NCI-H146 treated with DMSO at 0.1 percent for 48 hours (cell line): ENCODE measurements around the gene CORO6.

Source experiments
- DNase-seq: peaks from one replicate; lab custom pipeline; 2025; ENCODE audit not compliant: unreplicated experiment; lab: John Stamatoyannopoulos, UW

Gene CORO6

DNA sequence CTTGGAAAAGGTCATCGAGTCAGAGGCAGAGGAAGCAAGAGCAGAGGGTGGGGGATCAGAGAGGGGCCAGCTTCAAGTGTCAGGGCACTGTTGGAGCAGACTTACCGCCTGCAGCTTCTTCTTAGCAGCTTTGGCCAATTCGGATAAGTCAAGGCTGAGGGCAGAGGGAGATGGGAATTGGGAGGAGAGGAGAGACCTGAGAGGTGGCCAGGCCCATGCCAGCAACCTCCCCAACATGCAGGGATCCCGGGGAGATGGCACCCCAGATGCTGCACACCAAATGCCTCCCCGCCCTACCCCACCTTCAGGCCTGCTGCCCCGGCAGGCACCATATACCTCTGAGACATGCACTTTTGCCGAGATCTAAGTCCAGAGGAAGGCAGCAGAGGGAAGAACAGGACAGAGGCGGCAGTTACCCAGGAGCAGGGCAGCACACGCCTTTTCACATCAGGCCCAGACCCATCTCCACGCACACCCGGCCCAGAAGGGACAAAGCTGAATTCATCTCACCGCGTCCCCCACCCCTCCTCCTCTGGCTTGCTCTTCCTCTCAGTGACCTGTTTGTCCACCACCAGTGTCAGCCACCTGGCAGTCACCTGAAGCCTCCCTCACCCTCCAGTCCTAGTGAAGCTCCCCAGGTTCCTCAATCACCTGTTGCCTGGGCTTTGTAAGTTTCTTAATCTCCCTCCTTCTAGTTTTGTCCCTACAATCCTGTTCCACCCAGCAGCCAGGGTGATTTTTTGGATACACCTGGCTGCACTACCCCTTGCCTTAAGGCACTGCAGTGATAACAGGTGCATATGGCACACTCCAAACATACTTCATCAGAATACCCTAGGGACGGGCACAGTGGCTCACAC, 43.9 kb downstream of the CORO6 start:
- DNase-seq = no peak

DNA sequence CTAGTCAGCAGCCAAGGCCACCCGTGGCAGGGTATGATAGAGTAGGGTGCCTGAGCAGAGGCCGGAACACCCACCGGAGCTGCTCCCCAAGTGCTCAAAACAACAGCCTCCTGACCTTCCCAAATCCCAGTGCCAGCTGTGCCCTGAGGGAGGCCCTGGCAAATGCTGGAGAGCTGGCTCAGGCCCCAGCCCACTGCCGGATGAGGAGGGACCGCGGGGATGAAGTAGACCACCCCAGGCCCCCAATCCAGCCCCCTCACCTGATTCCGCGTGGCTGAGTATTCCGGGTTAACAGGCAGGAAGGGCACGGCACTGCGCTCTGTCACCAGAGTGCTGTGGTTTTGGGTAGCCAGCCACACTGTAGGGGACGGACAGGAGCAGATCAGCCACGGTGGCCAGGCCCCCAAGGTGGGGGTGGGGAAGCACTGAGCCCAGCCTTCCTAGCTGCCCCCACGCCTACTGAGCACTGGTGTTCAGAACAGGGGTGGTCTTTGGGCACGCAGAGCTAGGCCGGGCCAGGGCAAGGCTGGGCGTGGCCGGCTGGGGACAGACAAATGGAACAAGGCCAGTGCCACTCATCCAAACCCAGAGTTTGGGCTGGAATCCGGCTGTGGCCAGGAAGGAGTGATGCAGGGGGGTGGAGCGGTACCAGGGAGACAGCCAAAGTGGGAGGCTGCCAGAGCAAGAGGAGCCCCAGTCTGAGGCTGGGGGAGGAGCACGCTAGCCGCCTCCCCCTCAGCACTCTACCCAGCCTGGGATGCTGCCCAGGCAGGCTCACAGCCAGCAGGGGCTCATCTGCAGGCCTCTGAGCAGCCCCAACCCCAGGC, 45.1 kb downstream of the CORO6 start:
- no peak for DNase-seq

DNA sequence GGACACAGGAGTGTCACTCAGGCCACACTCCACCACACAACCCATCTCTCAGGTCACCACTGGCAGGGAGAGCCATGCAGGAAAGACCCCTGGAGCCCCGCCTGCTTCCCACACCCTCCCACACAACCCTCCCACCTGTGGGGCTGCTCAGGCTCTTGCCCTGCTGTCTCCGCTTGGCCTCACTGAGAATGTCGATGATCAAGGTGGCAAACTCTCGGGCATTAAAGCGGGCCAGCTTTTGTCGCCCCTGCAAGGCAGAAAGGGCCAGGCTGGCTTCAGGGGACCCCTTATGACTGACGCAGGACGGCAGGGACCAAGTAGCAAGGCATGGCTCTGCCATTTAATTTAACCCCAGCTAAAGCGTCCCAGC, 45.7 kb downstream of the CORO6 start:
- no peak for DNase-seq

DNA sequence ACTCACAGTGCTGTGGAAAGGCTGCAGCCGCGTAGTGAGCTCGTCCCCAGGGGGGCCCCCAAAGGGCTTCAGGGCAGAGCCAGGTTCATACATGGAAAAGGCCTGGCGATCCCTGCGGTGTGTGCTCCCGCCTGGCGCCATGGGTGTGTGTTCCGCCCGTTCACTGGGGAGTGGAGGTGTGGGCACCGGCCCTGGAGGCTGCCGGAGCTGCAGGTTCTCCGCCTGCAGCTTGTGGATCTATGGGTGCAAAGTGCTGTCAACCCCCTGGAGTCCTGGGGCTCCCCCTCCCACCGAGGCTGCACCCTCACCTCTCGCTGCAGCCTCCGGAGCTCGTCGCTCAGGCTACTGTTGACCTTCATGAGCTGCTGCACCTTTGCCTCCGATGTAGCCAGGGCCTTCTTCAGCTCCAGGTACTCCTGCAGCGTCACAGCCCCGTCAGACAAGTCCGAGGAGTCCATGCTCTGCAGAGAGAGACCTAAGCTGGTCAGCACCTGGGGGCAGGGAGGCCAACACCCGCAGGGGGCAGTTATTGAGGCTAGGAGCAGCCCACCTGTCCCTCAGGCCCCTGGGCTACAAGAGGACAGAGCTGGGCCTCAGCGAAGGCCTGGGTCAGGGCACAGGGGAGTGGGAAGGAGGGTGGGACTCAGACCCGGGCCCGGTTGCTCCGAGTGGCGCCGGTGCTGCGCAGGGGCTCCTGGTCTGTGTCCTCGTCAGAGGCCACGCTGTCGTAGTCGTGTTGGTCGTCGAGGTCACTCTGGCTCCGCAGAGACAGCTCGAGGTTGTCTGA, 46.3 kb downstream of the CORO6 start:
- no peak for DNase-seq

DNA sequence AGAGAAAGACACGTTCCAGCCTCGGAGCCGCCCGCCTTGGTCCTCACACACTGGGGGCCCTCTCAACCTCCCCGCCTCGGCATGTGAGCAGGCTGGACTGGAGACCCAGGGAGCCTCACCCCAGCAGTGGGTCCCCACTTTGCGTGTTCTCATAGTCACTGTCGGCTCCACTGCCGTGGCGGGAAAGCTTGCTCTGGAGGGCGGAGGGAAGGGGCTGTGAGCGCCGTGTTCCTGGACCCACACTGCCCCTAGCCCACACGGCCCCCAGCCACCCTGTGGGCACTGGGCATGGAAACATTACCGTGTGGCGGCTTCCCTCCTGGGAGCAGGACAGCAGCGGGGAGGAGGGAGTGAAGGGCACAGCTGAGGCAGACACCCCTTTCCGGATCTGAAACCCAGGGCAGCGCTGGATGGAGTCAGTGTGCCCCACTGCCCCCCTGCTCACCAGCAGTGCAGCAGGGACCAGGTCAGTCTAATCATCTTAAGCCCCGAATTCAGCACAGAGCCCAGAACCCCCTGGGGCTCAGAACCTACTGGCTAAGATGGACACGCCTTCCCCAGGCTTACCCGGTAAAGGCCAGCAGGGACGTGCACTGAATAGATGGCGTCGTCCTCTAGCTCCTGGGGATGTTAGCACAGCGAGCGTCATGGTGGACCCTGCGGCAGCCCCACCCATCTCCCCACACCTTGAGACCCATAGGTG, 47.0 kb downstream of the CORO6 start:
- DNase-seq = no peak

DNA sequence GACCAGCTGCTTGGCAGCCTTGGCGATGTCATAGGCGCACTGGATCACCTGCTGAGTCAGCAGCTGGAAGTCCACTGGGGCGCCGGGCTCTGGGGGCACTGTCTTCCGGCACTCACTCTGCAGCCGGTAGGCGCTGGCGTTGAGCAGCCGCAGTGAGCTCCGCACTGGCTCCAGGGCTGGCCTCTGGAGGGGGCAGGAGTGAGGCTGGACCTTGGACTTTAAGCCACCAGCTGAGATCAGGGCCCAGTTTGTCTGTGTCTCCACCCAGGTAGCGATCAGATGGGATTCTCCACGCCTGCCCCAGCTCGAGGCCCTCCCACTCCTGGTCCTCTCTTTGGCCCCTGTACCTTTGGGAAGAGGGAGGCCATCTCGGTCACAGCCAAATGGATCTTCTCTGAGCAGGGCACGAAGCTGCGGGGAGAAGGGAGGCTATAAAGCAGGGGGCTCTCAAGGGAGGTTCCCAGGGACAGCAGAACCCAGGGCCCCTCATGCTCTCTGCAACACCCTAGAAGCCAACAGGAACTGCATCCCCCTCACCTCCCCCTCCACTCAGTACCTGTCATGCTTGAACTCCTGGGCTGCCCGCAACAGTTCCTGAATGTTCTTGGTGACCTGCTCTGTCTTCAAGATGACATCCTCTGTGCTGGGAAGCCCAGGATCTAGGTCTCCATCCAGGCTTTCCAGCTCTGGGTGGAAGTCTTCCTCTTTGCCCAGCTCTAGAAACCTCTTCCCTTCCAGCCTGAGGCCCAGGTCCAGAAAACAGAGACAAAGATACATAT, 47.8 kb downstream of the CORO6 start:
- DNase-seq = no peak

DNA sequence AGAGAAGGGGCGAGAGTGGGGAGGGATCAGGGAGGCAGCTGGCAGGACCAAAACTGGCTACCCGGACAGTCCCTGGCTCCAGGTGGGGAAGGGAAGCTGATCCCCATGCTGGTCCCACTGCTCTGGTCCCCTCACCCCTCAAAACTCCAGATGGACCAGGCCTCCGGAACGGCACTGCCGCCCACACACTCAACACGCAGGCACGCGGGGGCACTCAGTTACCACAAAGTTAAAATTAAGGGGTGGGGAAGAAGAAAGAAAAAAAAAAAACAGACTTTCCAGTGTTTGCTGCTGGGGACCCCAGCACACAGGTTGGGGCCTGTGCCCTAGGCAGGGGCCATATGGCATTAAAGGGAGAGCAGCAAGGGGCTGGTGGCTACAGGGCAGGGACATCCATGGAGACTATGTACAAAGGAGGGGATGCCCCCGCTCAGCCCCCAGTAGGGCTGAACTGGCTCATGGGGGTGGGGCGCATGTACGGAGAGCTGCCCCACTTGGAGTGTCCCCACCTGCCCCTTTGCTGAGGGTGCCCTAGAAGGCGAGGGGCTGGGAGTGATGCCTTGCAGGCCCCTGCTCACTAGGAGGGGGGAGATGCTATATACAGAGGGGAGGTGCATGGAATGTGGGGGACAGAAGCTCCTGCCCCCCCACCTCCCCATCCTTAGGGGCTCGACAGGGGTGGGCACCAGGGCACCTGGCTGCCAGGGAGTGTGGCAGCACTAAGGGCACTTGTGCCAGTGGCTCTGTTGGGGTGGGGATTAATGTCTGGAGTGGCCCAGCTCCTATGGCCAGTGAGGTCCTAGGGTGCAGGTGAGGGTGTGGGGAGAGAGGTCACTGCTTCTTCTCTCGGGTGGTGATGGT, 48.6 kb downstream of the CORO6 start:
- no peak for DNase-seq

DNA sequence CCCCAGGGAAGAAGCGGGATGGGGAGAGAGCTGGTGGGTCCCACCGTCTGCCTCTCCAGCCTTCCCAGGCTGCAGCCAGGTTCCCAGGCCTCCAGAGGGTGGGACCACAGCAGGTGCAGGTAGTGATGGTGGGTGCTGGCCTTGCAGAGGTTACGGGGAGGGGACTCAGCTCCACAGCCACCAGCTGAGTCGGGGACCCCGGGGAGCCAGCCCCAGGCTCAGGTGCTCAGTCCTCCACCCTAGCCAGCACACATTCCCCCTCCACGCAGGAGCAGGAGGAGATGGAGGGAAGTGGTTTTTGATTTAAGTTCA, 49.2 kb downstream of the CORO6 start:
- DNase-seq = no peak

DNA sequence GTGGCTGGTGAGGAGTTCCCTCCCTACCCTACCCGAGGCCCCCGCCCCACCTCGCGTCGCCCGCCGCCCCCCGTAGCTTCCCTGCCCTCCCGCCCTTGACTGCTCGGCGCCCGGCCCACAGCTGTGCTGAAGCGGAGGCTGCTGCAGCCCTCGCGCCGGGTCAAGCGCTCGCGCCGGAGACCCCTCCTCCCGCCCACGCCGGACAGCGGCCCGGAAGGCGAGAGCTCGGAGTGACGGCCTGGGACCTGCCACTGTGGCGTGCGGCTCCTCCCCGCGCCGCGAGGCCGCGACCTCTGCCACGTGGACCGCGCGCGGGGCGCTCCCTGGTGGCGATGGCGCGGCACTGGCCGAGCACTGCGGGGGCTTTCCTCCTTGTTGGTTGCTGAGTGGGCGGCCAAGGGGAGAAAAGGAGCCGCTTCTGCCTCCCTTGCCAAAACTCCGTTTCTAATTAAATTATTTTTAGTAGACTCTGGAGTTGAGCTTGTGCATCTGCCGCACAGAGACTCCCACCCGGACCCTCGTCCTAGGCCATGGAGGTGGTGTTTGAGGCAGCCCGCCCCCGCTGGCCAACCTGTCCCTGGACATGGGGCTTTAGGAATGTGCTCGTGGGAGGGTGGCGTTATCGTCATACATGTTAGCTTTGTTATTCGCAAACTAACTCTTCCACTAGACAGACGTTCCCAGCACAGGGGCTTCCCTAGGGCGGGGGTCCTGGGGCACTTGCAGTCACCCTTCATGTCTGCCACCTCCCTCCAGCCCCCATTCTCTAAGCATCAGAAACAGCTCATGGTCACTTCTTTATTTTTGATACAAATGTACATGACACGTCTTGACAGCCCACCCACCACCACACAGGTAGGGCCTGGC, 49.8 kb downstream of the CORO6 start:
- no peak for DNase-seq

DNA sequence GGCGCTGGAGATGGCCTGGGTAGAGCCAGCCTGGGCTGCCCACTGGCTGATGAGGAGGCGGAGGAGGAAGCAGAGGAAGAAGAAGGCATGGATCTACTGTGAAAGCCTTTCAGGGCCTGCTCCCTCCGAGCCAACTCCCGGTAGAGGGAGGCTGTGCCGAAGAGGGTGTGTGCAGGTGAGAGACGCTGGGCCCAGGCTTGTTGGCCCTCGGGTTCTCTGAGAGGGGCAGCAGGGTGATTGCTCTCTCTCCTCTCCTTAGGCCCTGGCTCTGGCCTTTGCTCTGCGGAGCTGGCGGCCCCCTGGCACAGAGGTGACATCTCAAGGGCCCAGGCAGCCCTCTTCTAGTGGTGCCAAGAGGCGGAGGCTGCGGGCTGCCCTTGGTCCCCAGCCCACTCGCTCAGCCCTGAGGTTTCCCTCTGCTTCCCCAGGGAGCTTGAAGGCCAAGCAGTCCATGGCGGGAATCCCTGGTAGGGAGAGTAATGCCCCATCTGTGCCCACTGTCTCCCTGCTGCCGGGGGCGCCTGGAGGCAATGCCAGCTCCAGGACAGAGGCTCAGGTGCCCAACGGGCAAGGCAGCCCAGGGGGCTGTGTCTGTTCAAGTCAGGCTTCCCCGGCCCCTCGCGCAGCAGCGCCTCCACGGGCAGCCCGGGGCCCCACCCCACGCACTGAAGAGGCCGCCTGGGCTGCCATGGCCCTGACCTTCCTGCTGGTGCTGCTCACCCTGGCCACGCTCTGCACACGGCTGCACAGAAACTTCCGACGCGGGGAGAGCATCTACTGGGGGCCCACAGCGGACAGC, 50.6 kb downstream of the CORO6 start:
- no peak for DNase-seq

DNA sequence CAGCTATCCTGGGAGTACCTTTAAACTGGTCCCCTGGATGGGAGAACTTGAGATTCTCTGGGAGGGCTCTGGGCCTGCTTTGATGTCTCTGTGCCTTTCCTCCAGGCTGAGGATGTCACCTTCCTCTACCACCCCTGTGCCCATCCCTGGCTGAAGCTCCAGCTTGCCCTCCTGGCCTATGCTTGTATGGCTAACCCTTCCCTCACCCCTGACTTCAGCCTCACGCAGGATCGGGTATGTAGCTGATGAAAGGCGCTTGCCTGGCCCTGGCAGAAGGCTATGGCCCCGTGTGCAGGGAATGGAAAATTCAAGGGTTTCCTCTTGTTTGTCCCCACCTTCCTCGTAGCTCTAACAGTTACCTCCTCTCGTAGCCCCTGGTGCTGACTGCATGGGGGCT, 51.2 kb downstream of the CORO6 start:
- DNase-seq = no peak

DNA sequence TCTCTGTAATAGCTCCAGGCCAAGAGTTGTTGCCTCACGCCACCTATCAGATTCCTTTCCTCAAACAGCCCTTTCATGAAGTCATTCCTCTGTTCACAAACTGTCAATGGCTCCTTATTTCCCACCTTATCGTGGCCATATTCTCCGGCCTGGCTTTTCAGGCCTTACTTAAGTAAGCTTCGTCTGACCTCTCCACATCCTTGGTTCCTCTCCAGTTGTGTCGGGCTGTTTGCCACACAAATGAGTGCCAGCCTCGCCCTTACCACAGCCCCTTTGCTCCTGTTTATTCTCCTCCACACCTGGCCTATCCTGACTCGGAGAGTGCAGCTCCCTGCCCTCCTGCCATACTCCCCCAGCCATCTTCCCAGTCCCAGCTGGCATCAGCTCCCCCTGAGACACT, 52.2 kb downstream of the CORO6 start:
- no peak for DNase-seq

DNA sequence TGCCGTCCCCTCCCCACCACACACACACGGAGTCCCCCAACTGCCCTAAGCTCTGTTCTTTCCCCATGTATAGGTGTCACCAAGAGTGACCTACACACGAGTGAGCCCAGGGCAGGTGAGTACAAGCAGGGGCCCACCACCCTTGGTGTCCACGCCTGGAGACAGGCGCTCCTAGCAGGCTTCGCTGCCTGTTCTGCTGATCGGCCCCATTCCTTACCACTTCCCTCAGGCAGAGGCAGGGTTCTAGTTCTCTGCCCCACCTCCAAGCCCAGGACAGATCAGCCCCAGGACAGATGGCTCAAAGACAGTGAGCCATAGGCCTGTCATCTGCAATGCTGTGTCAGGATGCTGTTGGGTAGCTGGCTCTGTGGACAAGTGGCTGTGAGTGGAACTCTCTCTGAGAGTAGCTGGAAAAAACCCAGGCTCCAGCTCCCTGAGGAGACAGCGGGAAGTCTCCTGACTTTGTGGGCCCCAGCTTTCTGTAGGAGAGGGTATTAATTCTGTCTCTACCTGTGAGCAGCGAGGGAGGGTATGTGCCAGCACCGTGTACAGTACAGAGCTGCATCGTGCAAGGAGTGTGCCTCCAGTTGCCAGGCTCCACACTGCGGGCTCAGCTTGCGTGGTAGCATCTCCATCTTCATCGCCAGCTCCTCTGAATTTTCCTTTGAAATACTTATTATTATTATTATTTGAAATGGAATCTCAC, 53.3 kb downstream of the CORO6 start:
- DNase-seq = no peak

DNA sequence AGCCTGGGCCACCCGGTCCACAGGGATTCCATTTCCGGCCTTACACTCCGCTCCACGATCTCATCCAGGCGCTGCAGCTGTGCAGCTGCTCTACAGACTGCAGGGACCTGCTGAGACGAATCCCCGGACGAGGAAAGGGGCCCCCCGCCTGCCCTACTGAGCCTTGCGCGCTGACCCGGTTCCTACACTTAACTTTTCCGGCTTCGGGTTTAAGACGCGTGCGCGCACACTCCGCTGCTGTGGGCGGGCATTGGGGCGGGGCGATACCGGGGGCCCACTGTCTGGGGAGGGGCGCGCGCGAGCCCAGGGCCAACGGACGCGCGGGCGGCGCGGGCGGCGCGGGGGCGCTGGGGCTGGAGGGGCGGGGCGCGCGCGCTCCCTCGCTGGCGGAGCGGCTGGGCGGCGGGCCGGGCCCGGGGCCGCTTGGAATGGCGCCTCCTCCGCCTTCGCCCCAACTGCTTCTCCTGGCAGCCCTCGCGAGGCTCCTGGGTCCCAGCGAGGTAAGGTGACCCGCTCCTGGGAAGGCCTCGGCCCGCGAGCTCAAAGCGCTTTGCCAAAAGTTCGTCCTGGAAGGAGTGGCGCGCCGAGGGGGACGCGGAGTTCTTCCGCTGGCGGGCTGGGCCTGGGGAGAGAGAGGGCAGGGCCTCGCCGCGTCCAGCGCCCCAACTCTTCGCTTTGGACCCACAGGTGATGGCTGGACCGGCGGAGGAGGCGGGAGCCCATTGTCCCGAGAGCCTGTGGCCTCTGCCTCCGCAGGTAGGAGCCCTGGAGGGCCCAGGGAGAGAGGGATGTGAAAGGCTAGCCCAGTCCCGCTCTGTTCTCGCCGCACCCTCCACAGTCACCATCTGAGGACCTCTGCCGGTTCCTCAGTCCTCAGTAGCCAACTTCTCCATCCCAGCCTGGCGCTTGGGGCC, 54.1 kb downstream of the CORO6 start, which contains the start of gene TP53I13:
Gene TP53I13, plus strand, starts transcription at position 371 of the 914 bp plus-strand sequence. Its CDS starts 58 bp downstream, at position 429.
- peak; percentile 46 for DNase-seq

DNA sequence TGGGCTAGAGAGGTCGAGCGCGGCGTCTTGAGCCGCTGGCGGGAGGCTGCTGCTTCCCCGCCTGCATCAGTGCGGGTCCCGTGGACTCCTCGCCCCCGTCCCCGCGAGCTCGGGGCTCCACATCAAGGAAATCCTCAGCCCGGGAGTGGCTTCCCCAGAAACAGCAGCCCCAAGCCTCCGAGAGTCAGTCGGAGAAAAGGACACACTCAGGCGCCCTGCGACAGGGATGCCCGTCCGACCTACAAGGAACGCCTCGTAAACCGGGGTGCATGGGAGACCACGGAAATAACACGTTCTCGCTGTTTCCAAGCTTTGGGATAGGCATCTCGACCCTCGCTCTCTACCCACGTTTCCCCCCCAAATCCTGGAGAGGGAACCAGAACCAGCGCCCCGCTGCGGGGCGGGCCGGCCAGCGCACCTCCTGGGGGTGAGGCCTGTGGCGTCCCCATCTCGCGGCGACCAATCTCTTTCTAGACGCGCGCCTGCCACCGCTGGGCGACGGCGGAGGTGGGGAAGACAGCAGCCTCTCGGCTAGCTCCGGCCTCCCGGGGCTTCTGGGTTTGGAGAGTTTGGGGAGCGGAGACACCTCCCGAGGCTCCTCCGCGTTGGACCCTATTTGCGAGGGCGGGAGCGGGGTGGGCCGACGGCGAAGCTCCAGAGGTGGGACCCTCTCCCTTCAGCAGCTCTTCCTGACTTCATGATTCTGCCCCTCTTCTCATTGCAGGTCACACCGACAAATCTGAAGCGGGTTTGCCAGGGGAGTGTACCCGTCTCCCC, 55.0 kb downstream of the CORO6 start:
- DNase-seq = peak; percentile 46
